BLaER1 (cell line): ENCODE measurements around the gene CDRT4.
"Not testable (repeated sequence)": the region's sequence is repeated elsewhere in the genome, so short reads cannot be mapped to it uniquely, and the experiment has no call there.

Experiments
- H3K27ac ChIP-seq: shearing (Covaris generic); formaldehyde crosslinking; 2 replicates; pipeline ENCODE4 v1.8.1; 2022
- H3K27me3 ChIP-seq: shearing (Covaris generic); formaldehyde crosslinking; 2 replicates; pipeline ENCODE4 v1.8.1; 2022
- H3K36me3 ChIP-seq: shearing (Covaris generic); formaldehyde crosslinking; 2 replicates; pipeline ENCODE4 v1.8.1; 2022
- H3K4me1 ChIP-seq: shearing (Covaris generic); formaldehyde crosslinking; 2 replicates; pipeline ENCODE4 v1.8.1; 2022
- H3K4me2 ChIP-seq: shearing (Covaris generic); formaldehyde crosslinking; 2 replicates; pipeline ENCODE4 v1.8.1; 2022
- H3K4me3 ChIP-seq: shearing (Covaris generic); formaldehyde crosslinking; 2 replicates; pipeline ENCODE4 v1.8.1; 2022
- H3K9ac ChIP-seq: shearing (Covaris generic); formaldehyde crosslinking; 2 replicates; pipeline ENCODE4 v1.8.1; 2022
- H3K9me3 ChIP-seq: shearing (Covaris generic); formaldehyde crosslinking; 2 replicates; pipeline ENCODE4 v1.8.1; 2022
- H4K20me1 ChIP-seq: shearing (Covaris generic); formaldehyde crosslinking; 2 replicates; pipeline ENCODE4 v1.8.1; 2022
- Cebpa-rat ChIP-seq: shearing (Covaris generic); IDR thresholded peaks from 2 replicates; pipeline ENCODE4 v1.8.1; 2022

Gene CDRT4

GRCh38 chr17:15447928-15448579 lies 19.4 kb downstream of the CDRT4 start:
- TF ChIP-seq Cebpa-rat = no peak
- Histone ChIP-seq H3K9ac (no peak overlapping the region), H3K27me3 (no peaks in the 10 kb centered on the region), H3K4me1 (peaks cover 30% of the 10 kb centered on the region), H3K27ac (no peak overlapping the region), H3K4me3 (no peak overlapping the region), H3K9me3 (no peaks in the 10 kb centered on the region), H3K4me2 (no peak overlapping the region), H4K20me1 (no peaks in the 10 kb centered on the region), H3K36me3 (no peaks in the 10 kb centered on the region)

- no peaks in the 10 kb centered on the region for H3K27me3 ChIP-seq
These were observed 21.4 kb downstream of the CDRT4 start for GRCh38 chr17:15446036-15446435.

GRCh38 chr17:15444805-15445204 lies 22.6 kb downstream of the CDRT4 start:
- H3K4me1 ChIP-seq = peaks cover 42% of the 10 kb centered on the region
- no peak overlapping the region for H3K4me3 ChIP-seq
- H3K27ac ChIP-seq = peak overlapping the region; percentile 14; the same call in 1 of the 2 replicates
- no peaks in the 10 kb centered on the region for H4K20me1 ChIP-seq
- H3K36me3 ChIP-seq = no peaks in the 10 kb centered on the region
- peak overlapping the region; percentile 72 for H3K4me2 ChIP-seq
- no peaks in the 10 kb centered on the region for H3K9me3 ChIP-seq
- no peak for TF ChIP-seq Cebpa-rat
- H3K27me3 ChIP-seq = no peaks in the 10 kb centered on the region
- H3K9ac ChIP-seq = no peak overlapping the region

More at GRCh38 chr17:15446036-15446435, 21.4 kb downstream of the CDRT4 start:
- Histone ChIP-seq H4K20me1 (no peaks in the 10 kb centered on the region), H3K27ac (no peak overlapping the region), H3K4me2 (no peak overlapping the region; the same call in 1 of the 2 replicates), H3K9ac (no peak overlapping the region), H3K4me3 (no peak overlapping the region), H3K4me1 (peaks cover 38% of the 10 kb centered on the region), H3K36me3 (no peaks in the 10 kb centered on the region), H3K9me3 (no peaks in the 10 kb centered on the region)
- no peak for TF ChIP-seq Cebpa-rat

GRCh38 chr17:15442311-15443180 lies 24.9 kb downstream of the CDRT4 start:
- peak overlapping the region; percentile 72 for H3K4me2 ChIP-seq
- H3K27me3 ChIP-seq = no peaks in the 10 kb centered on the region
- no peaks in the 10 kb centered on the region for H3K36me3 ChIP-seq
- TF ChIP-seq Cebpa-rat = no peak
- peak overlapping the region; percentile 36; the same call in 1 of the 2 replicates for H3K27ac ChIP-seq
- no peaks in the 10 kb centered on the region for H4K20me1 ChIP-seq
- no peak overlapping the region for H3K9ac ChIP-seq
- peaks cover 42% of the 10 kb centered on the region for H3K4me1 ChIP-seq
- H3K9me3 ChIP-seq = peaks cover 3% of the 10 kb centered on the region
- no peak overlapping the region for H3K4me3 ChIP-seq

- Histone ChIP-seq H3K27ac (no peak overlapping the region), H4K20me1 (no peaks in the 10 kb centered on the region), H3K9me3 (peaks cover 16% of the 10 kb centered on the region)
These were observed 26.1 kb downstream of the CDRT4 start for GRCh38 chr17:15441315-15441714.

GRCh38 chr17:15440347-15440746 lies 27.1 kb downstream of the CDRT4 start:
- Histone ChIP-seq H3K4me2 (no peak overlapping the region), H3K27ac (no peak overlapping the region), H3K4me3 (no peak overlapping the region), H3K9ac (no peak overlapping the region), H3K27me3 (no peaks in the 10 kb centered on the region), H3K9me3 (peaks cover 20% of the 10 kb centered on the region), H3K36me3 (no peaks in the 10 kb centered on the region), H3K4me1 (peaks cover 48% of the 10 kb centered on the region), H4K20me1 (no peaks in the 10 kb centered on the region)
- TF ChIP-seq Cebpa-rat = no peak

More at GRCh38 chr17:15441315-15441714, 26.1 kb downstream of the CDRT4 start:
- Histone ChIP-seq H3K36me3 (no peaks in the 10 kb centered on the region), H3K4me1 (peaks cover 52% of the 10 kb centered on the region), H3K4me2 (no peak overlapping the region), H3K9ac (no peak overlapping the region), H3K27me3 (no peaks in the 10 kb centered on the region), H3K4me3 (no peak overlapping the region)
- TF ChIP-seq Cebpa-rat = no peak

GRCh38 chr17:15439205-15439985 lies 28.0 kb downstream of the CDRT4 start:
- H3K36me3 ChIP-seq, H3K4me2 ChIP-seq, H3K27me3 ChIP-seq, H3K4me3 ChIP-seq, H3K9ac ChIP-seq, H3K27ac ChIP-seq, H4K20me1 ChIP-seq: not testable (repeated sequence)
- Histone ChIP-seq H3K9me3 (peaks cover 20% of the 10 kb centered on the region), H3K4me1 (peaks cover 39% of the 10 kb centered on the region)

- Histone ChIP-seq H3K9me3 (peaks cover 20% of the 10 kb centered on the region), H4K20me1 (no peaks in the 10 kb centered on the region), H3K9ac (no peak overlapping the region), H3K27me3 (no peaks in the 10 kb centered on the region), H3K4me3 (no peak overlapping the region), H3K4me1 (peaks cover 31% of the 10 kb centered on the region), H3K4me2 (no peak overlapping the region), H3K27ac (no peak overlapping the region), H3K36me3 (no peaks in the 10 kb centered on the region)
- no peak for TF ChIP-seq Cebpa-rat
These were observed 28.8 kb downstream of the CDRT4 start for GRCh38 chr17:15438491-15439105.

- H3K27ac ChIP-seq = peak overlapping the region; percentile 59; the same call in 1 of the 2 replicates
- TF ChIP-seq Cebpa-rat = no peak
These were observed 30.2 kb downstream of the CDRT4 start for GRCh38 chr17:15437303-15437635.

More at GRCh38 chr17:15437303-15437635, 30.2 kb downstream of the CDRT4 start:
- Histone ChIP-seq H3K9me3 (peaks cover 20% of the 10 kb centered on the region), H3K4me1 (peaks cover 18% of the 10 kb centered on the region), H3K27me3 (no peaks in the 10 kb centered on the region), H3K9ac (no peak overlapping the region), H4K20me1 (no peaks in the 10 kb centered on the region), H3K36me3 (no peaks in the 10 kb centered on the region), H3K4me2 (peak overlapping the region; percentile 60), H3K4me3 (peak overlapping the region; percentile 50; the same call in 1 of the 2 replicates)
